GM21529 (cell line): ENCODE measurements around the gene RNF224.

Experiments used
- ATAC-seq: cut with Tn5 transposase; IDR thresholded peaks from one replicate; pipeline ENCODE4 v1.9.1; 2021; ENCODE audit not compliant: unreplicated experiment

The RNF224 gene

GRCh38 chr9:137269231-137269772 is 42.0 kb downstream of the RNF224 start:
- ATAC-seq = no peak

- no peak for ATAC-seq
These were observed 43.8 kb downstream of the RNF224 start for GRCh38 chr9:137270929-137271695.

- no peak for ATAC-seq
These were observed 44.4 kb downstream of the RNF224 start for GRCh38 chr9:137271696-137272076.

GRCh38 chr9:137272241-137273094 is 45.2 kb downstream of the RNF224 start:
- no peak for ATAC-seq

GRCh38 chr9:137273095-137273490 is 45.8 kb downstream of the RNF224 start:
- ATAC-seq = no peak

GRCh38 chr9:137273611-137274320 is 46.5 kb downstream of the RNF224 start:
- no peak for ATAC-seq

GRCh38 chr9:137275203-137275587 is 47.9 kb downstream of the RNF224 start:
- ATAC-seq = no peak

- no peak for ATAC-seq
These were observed 48.5 kb downstream of the RNF224 start for GRCh38 chr9:137275588-137276472.

- no peak for ATAC-seq
These were observed 49.4 kb downstream of the RNF224 start for GRCh38 chr9:137276473-137277328.

GRCh38 chr9:137277329-137278041 is 50.2 kb downstream of the RNF224 start, which contains the start of gene TOR4A:
Gene TOR4A (plus strand): TSS chr9:137277726. CDS start chr9:137278690, 964 bp downstream.
- peak; percentile 72 for ATAC-seq

GRCh38 chr9:137278061-137278701 is 50.9 kb downstream of the RNF224 start:
- no peak for ATAC-seq
